HK-2 (cell line): ENCODE data around the gene TMTC1.

Experiments used
- DNase-seq: peaks from one replicate; pipeline ENCODE4 v3.0.0-alpha.2; 2018; ENCODE audit not compliant: unreplicated experiment

The TMTC1 gene

DNA sequence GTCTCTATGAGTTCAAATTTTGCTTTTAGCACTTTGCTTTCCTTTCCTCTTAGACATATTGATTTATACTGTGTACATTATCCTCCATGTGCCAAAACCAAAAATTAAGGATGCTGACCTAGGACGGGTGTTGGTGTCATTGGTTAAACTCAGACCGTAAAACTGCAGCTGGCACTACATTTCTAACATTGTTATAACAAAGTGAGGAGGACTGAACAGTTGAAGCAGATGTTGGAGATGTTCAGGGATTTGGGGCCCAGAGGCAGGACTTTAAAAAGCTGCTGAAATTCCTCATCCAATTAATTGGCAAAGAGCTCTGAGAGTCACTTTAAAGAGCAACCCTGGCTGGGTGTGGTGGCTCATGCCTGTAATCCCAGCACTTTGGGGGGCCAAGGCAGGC is 72.4 kb downstream of the TMTC1 start:
- DNase-seq: no peak

DNA sequence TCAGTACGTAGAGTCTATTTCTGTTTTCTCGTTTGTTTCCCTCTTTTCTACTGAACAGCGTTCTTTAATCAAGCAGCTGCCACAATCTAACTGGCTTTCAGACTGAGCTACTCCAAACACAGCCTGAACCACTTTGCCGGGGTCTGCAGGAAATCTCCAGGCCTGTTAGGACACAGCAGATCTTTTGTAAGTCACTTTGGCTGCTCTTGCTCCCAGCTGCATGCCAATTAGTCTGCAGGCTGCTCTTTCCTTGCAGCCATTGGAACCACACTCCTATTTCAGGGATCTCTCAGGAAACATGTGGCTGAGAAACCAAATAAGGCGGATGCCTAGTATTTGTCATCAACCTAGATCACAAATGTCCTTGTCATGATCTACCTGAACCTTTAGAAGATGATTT is 73.6 kb downstream of the TMTC1 start:
- DNase-seq: no peak

DNA sequence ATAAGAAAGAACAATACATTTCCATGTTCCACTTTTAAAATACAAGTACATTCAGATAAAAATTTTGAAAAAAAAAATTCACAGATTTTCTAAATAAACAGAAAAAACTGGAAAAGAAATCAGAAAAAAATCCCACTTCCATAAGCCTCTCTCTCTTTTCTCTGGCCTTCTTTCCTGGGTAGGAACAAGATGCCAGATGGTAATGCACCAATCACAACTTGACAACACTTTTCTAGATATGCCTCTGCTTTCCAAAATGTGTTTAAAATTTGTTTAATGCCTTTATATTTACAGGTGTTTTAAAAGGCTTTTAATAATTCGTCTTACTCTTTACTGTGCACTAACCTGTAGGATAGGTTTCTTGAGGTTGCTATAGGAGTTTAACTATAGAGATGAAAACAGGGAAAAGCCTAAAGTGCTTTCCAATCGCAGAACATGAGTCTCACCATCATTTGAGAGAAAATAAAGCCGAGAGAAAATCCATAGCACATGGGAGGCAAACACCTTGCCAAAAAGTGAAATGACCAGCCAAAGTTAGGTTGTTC is 74.2 kb downstream of the TMTC1 start:
- no peak for DNase-seq

DNA sequence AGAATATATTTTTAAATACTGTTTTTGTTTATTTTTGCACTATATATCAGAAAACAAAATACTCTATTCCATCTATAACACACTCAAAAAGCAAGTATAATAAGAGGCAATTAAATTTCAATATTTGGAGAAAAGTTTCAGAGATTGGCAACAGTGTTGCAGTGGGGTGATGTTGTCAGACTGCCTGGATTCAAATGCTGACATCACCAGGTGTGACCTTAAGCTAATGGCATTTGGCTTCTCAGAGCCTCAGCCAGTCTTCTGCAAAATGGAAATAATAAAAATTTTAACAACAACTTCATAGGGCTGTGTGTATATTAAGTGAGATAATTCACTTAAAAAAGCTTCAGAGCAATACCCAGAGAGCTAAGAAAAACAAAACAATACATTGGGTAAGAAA is 74.7 kb downstream of the TMTC1 start:
- DNase-seq: no peak

DNA sequence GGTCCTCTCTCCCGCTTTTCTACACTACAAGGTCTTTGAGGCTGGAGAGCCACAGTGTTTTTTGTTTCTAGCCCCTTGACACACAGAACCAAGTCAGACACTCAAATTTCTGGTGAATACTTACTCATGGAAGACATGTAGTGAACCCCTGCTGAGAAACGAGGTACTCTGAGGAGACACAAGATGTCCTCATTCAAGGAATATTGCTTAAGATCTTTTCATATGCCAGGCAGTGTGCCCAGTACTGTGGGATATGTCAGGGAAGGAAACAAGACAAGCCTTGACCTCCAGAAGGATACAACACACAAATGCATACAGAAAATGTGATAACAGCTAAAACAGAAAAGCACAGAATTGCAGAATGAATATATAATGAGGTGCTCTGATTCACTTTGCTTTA is 75.9 kb downstream of the TMTC1 start:
- DNase-seq: no peak

DNA sequence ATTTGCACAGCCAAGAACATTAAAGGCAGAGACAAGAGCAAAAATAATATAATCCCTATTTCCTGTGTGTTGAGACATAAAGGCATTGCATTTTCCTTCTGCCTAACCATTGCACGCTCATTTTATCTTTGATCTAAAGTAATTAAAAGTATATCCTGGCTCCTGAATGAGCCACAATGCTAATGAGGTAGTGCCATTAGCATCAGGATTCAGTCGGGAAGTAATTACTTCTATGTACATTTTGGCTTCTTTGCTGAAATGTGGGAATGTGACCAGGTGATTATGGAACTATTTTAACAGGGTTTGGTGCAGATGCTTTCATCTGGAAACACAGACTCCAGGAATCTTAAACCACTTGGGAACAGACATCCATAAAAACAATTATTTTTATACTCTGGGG is 77.4 kb downstream of the TMTC1 start:
- DNase-seq: no peak

DNA sequence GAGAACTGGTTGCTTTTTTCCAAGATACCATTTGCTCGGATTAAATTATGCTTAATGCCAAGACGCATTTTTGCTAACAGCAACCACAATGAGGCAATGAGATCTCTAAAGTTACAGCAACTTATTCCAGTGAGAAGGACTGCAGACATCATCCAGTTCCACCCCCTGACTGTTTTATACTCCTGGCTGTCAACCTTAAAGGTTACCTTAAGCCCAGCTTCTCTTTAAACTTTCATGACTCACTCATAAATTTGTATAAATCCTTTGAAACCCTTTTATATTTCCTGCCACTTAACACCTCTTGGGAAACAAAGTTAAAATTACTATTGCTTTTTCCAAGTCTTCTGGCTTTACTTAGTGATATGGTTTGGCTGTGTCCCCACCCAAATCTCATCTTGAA is 80.2 kb downstream of the TMTC1 start:
- no peak for DNase-seq

DNA sequence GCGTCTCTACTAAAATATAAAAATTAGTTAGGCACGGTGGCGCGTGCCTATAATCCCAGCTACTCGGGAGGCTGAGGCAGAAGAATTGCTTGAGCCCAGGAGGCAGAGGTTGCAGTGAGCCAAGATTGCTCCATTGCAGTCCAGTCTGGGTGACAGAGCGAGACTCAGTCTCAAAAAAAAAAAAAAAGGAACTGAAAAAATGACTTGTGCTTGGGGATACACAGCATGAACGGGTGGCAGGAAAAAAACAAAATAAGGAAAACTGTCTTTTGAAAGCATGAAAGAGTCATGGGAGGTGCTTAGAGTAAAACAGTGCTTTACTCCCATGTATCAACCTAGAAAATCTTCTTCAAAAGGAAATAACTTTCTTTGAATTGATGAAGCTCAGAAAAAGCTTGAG is 80.8 kb downstream of the TMTC1 start:
- DNase-seq: no peak

DNA sequence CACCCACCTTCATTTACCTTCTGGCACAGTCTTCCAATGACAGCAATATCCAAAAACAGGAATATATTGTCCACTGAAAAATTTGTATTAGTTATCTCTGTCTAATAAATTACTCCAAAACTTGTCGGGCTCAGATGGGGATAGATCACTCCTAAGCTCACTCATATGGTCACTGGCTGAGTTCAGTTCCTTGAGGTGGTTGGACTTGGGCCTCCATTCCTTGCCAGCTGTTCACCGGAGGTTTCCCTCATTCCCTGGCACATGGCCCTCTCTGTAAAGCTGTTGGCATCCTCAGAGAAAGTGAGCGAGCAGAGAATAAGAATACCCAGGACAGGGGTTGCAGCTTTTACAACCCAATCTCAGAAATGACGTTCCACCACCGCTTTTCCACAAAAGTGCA is 81.5 kb downstream of the TMTC1 start:
- no peak for DNase-seq

DNA sequence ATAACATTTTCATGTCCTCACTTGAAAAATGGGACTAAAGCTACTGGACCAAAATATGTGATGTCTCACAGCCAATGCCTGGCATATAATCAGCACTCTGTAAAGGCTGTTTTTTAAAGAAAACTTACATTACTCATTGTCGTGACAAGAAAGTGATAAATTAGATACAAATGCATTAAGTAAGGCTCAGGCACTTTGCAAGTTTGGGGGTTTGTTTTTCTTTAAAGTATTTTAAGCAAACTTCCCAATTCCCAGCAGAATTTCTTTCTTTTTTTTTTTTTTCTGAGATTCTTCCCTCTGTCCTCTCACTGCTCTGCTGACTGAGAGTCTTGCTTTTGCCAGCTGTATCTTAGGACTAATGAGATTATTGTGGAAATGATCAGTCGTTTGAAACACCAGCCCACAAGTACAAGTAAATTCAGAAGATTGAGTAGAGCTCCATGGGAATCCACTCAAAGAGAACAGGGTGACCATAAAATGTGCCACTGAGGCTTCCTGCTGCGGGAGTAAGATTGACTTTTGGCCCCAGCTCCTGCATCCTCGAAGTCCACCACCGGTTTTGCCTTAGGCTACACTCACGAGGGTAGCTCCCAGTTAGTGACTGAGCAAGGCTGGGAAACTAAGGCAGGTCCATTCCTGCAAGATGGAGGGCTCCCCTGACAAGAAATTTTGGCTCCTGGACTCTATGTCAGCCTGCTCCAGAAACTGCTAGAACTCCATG is 82.8 kb downstream of the TMTC1 start:
- DNase-seq: no peak

DNA sequence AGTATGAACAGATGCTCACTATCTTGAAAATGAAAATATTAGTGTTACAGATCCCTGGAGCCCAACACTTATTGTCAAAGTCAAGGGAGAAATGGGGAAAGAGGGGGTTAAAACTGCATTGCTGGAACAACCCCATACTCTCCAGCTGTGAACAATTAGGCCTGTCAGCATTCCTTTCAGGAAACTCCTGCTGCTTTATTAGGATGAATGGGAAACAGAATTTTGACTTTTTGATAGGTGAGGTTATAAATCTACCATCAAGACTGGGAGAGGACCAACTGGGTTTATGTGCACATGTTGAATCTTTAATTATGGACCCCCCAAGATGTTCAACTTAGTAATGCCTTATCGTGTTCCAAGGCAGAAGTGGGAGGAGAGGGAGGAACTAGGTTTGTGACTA is 85.0 kb downstream of the TMTC1 start:
- no peak for DNase-seq

DNA sequence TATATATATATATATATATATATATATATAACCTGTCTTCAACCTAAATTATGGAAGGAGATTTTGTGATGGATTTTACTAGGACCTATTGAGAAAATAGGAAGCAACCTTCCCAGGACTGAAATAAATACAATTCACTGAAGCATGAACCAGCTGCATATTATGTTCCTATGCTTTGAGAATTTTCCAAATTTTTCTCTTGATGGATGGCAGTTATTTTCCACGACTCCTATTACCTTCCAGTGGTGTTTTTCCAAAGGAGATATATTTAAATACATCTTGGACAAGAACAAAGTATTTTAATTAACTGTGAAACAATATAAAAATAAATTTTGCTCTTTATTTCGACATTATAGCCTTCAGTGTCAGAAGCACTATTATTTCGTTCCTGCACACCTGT is 87.9 kb downstream of the TMTC1 start:
- no peak for DNase-seq

DNA sequence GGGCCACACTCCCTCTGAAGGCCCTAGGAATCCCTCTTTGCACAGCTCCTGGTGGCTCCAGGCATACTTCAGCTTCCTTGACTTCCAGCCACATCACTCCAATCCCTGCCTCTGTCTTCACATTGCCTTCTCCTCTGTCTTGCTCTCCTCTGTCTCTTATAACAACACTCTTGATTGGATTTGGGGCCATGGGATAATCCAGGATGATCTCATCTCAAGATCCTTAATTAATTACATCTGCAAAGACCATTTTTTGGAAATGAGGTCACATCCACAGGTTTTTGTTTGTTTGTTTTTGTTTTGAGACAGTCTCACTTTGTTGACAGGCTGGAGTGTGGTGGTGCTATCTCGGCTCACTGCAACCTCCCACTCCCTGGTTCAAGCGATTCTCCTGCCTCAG is 88.7 kb downstream of the TMTC1 start:
- DNase-seq: no peak

DNA sequence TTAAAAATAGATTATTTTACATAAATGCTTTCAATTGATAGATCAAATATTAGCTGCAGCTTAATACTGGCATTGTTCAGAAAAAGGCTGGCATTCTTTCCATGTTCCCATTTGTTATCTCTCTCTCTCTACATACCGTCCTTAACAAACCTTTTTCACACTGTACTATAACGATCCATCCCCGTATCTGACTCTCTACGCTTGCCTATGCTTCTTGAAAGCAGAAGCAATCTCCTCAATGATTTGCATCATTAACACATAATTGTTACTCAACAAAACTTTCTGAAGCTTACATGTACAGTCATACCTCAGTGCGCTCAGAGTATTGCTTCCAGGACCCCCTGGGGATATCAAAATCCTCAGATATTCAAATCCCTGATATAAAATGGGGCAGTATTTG is 89.7 kb downstream of the TMTC1 start:
- no peak for DNase-seq

DNA sequence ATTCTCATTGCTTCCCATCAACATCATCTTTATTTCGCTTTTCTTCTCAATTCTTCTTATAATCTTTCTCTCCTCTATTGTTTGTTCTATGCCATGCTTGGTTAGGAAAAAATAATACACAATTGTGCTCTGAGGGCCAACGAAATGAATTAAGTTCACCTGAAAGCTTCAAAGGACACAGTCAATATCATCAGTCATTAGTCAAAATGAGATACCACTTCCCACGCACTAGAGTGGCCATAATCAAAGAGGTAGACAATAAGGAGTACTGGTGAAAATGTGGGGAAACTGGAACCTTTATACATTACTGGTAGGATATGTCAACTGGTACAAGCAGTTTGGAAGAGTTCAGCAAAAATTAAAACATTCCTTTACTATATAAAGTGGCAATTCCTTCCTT is 91.5 kb downstream of the TMTC1 start:
- no peak for DNase-seq

DNA sequence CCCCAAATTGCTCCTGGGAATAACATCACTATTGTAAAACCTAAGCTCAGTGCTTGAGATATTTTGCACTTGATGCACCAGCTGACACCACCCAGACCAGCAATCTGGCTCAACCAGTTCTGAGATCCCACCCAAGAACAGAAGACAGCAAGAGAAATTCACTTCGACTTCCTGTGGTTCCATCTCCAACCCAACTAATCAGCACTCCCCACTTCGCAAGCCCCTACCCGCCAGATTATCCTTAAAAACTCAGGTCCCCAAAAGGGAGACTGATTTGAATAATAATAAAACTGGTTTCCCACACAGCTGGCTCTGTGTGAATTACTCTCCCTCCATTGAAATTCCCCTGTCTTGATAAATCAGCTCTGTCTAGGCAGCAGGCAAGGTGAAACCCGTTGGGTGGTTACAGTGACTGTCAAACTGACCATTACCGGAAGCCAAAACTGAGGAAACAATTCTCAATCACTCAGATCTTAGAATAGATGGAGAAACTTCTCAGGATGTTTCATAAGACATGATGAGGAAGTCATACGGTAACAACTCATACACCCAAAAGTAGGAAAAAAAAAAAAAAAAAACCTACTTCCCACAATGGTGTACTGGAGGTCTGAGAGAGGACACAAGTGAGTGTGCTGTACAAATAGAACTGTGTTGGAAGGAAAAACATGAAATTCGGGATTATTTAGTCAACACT is 92.4 kb downstream of the TMTC1 start:
- no peak for DNase-seq

DNA sequence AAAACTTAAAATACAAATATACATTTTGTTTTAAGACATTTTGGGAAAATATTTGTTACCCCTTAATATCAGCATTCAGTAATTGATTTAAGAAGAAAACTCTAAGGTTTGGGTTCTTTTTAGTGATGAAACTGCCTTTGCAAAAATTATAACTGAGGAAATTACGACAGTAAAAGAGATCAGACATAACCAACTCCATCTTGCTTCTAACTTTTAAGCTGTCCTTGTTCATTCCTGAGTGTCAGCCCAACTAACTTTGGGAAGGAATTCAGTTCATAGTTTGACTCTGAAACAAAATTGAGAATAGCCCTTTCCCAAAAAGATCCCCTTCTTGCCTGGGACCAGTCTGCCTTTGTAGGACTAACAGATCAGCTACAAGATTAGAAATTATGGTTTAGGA is 93.0 kb downstream of the TMTC1 start:
- DNase-seq: no peak

DNA sequence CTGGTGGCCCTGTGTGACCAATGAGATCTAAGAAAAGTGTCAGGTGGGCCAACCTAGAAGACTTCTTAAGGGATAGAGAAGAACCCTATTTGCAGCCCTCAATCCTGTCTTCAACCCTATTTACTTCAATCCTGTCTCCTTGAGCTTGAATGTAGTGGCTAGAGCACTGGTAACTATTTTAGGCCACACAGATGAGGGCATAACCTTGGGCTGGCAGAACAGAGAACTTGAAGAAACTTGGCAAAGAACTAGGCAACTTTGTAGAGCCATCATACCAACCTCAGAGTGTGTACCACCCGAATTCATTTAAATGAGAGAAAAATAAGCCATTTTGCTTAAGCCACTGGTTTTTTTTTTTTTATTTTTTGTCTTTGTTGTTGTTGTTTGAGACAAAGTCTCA is 94.8 kb downstream of the TMTC1 start:
- DNase-seq: no peak

DNA sequence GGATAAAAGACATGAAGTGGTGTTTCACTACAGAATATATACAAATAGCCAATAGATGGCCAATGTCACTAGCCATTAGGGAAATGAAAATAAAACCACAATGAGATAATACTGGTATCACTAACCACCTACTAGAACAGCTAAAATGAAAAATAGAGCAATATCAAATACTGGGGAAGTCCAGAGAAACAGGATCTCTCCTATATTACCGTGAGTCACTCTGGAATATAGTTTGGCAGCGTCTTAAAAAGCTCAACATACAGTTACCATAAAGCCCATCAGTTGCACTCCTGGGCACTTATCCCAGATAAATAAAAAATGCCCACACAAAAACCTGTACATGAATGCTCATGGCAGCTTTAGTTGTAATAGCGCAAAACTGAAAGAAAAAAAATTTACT is 101.7 kb downstream of the TMTC1 start:
- DNase-seq: no peak

DNA sequence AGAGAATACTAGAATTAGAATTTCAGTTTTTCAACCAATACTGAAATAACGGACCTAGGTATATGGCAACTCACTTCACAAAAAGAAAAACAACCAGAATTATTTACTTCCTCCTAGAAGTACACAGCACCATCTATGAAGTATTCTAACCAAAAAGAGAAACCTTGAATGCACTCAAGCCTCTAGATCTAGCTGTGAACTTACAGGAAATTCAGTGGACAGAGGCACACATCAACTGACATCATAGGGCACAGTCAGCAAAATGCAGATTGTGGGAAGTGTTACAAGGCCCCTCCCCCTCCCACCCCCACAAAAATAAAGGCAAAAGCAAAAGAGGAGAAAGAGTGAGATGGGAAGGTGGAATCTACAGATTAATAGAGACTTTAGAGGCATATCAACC is 102.4 kb downstream of the TMTC1 start:
- no peak for DNase-seq

DNA sequence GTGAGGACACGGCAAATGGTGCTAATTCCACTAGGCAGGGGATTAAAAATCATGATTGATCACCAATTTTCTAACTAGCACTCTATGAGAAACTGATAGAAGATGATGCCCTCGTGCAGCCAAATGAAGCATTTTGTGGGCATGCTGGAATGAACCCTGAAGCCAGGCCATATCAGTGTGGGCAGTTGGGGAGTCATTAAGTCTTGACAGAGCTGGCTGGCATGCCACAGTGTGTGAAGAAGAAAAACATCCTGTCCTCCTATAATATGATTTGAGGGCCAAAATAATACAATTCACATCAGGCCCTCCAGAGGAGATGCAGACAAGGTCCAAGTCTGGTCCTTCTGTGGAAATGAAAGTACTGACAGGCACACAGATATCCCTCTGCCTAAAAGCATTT is 107.1 kb downstream of the TMTC1 start:
- no peak for DNase-seq

DNA sequence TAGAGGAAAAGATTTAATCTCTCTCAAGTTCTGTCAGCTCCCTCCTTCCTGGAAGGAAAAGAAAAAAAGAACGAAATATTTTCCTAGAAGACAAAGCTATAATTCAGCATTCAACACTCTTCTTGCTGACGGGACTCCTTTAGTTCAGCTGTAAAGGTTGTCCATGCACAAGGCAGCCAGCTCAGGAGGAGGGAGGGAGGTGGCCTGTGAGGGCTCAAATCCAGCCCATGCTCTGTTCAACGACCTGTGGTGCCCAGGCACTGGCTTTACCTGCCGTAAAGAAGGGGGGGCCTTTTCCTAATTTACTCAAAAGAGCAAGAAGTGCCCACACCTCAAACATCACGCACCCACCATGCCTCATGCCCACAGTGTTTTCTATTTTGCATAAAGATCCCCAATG is 109.3 kb downstream of the TMTC1 start:
- no peak for DNase-seq

DNA sequence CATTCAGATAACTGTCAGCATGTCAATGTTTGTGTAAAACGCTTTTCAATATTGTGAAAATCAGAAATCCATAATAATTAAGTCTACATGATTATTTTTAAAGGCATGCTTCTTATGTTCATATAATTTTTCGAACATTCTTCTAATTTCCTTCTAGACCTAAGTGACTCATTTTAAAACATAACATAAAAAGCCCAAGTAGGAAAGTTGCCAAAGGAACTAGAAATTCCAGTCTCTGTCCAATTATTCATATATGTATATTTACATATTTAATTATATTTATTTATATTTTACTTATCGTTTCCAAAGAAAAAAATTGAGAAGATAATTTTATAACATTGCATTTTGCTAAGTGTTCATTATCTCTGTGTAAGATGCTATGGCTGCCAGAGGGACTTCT is 110.4 kb downstream of the TMTC1 start:
- DNase-seq: no peak

DNA sequence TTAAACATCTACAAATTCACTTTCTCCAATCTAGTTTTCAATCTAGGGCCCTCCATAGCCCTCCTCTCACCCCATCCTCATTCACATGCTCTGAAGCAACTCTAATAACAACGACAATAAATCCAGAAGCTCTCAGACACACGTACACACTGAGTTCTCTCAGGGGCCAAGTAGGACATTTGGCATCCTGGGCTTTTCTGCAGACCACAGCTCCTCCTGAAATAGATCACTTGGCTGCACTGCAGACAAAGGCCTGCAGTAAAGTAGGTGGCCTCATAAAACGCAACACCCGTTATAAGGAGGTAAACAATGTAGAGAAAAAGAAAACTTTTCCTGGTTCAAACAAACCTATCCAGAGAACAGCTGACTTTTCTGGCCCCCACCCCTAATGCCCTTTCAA is 111.2 kb downstream of the TMTC1 start:
- no peak for DNase-seq
